GM06990 (cell line): ENCODE measurements around the gene RAD21L1.

Experiments
- DNase-seq: peaks from one replicate; pipeline ENCODE4 v3.0.0-alpha.2; 2011; ENCODE audit not compliant: insufficient read length; ENCODE audit errors: extremely low read depth
- H3K27me3 ChIP-seq: replicated peaks from 2 replicates; pipeline ENCODE4 v1.6.0; 2011; ENCODE audit warnings: low read length; ENCODE audit not compliant: control insufficient read depth, insufficient read depth
- H3K36me3 ChIP-seq: 2 replicates; pipeline ENCODE4 v1.5.1; 2011; ENCODE audit warnings: low read length; ENCODE audit not compliant: control insufficient read depth, insufficient read depth
- H3K4me3 ChIP-seq: replicated peaks from 2 replicates; pipeline ENCODE4 v1.5.1; 2011; ENCODE audit warnings: low read depth, mild to moderate bottlenecking, control low read depth, low read length
- CTCF ChIP-seq: IDR thresholded peaks from 2 replicates; pipeline ENCODE4 v1.5.1; 2011; ENCODE audit warnings: low read length, control low read depth, mild to moderate bottlenecking, inconsistent platforms; ENCODE audit not compliant: insufficient read depth, poor library complexity, severe bottlenecking

RAD21L1 gene

GRCh38 chr20:1296922-1297321 is 71.1 kb downstream of the RAD21L1 start:
- Histone ChIP-seq H3K4me3 (no peak overlapping the region), H3K36me3 (no peaks in the 10 kb centered on the region), H3K27me3 (no peaks in the 10 kb centered on the region; the same call in none of the 2 replicates)
- no peak for TF ChIP-seq CTCF
- DNase-seq = no peak

- no peak for DNase-seq
Observed at GRCh38 chr20:1297486-1297885, 71.6 kb downstream of the RAD21L1 start.

GRCh38 chr20:1298166-1298565 is 72.3 kb downstream of the RAD21L1 start:
- no peak for DNase-seq
- Histone ChIP-seq H3K27me3 (no peaks in the 10 kb centered on the region; the same call in 1 of the 2 replicates), H3K36me3 (no peaks in the 10 kb centered on the region), H3K4me3 (no peak overlapping the region)
- TF ChIP-seq CTCF = no peak

More at GRCh38 chr20:1297486-1297885, 71.6 kb downstream of the RAD21L1 start:
- no peaks in the 10 kb centered on the region; the same call in 1 of the 2 replicates for H3K27me3 ChIP-seq
- TF ChIP-seq CTCF = no peak
- H3K4me3 ChIP-seq = no peak overlapping the region
- no peaks in the 10 kb centered on the region for H3K36me3 ChIP-seq

- H3K27me3 ChIP-seq = no peaks in the 10 kb centered on the region; the same call in 1 of the 2 replicates
- H3K4me3 ChIP-seq = no peak overlapping the region
- no peak for DNase-seq
- TF ChIP-seq CTCF = no peak
- H3K36me3 ChIP-seq = no peaks in the 10 kb centered on the region
Observed at GRCh38 chr20:1298888-1299511, 73.2 kb downstream of the RAD21L1 start.

- no peaks in the 10 kb centered on the region; the same call in 1 of the 2 replicates for H3K27me3 ChIP-seq
- no peak overlapping the region for H3K4me3 ChIP-seq
- no peaks in the 10 kb centered on the region for H3K36me3 ChIP-seq
- no peak for DNase-seq
- TF ChIP-seq CTCF = peak; percentile 45
Observed at GRCh38 chr20:1299522-1299921, 73.7 kb downstream of the RAD21L1 start.
